ENCODE results near the gene NCBP1. TPM values are rescaled to one million over a fixed set of nuclear protein-coding genes. Genes with fewer than 3 reads are reported as not detected.
A peak's percentile ranks its signal among the peaks of the same experiment; 100 is the strongest.

Gene NCBP1
- total RNA-seq, 1 experiment from 2014 or later: 59.7 TPM

GRCh38 chr9:97703437-97704344 lies 70.1 kb downstream of the NCBP1 start:
- ChIA-PET POLR2A (no interaction called here), CTCF (no interaction called here)
- Mint-ChIP-seq H3K4me3 (ENCODE audit: unreplicated experiment) (peak overlapping the region; percentile 16), H3K27me3 (ENCODE audit: insufficient read depth, unreplicated experiment) (no peaks in the 10 kb centered on the region), H3K36me3 (ENCODE audit: insufficient read depth, unreplicated experiment) (no peaks in the 10 kb centered on the region), H3K27ac (ENCODE audit: unreplicated experiment) (peak overlapping the region; percentile 81), H3K4me1 (ENCODE audit: low read depth, unreplicated experiment) (peaks cover 23% of the 10 kb centered on the region), H3K9me3 (ENCODE audit: unreplicated experiment) (no peaks in the 10 kb centered on the region)
- DNase-seq: peak in 1 of 2 experiments; percentile 23
- no peaks in the 10 kb centered on the region for H3K27me3 ChIP-seq (replicated peaks; ENCODE audit: control insufficient read depth, insufficient read depth, low read length)
- TF ChIP-seq CTCF (IDR thresholded peaks at IDR 0.05; ENCODE audit: insufficient read depth in 1 of 2, low read depth in 1 of 2, low read length in 1 of 2, severe bottlenecking in 1 of 2, unreplicated experiment in 1 of 2): no peak
- no TSS peak for BruUV-seq (replicated peaks)
- intact Hi-C loops (cut with micrococcal nuclease; ENCODE audit: unreplicated experiment): no loop called here
- H3K4me3 ChIP-seq (ENCODE audit: low read depth, low read length): no peak overlapping the region
- H3K9me3 ChIP-seq: no peaks in the 10 kb centered on the region
- no peaks in the 10 kb centered on the region for H3K36me3 ChIP-seq (ENCODE audit: control insufficient read depth, insufficient read depth, low read length)
- peaks cover 21% of the 10 kb centered on the region for H3K4me1 ChIP-seq

- no peak overlapping the region for H3K4me3 ChIP-seq (ENCODE audit: low read depth, low read length)
- peaks cover 20% of the 10 kb centered on the region for H3K4me1 Mint-ChIP-seq (ENCODE audit: low read depth, unreplicated experiment)
Observed at GRCh38 chr9:97704345-97704677, 70.7 kb downstream of the NCBP1 start.

GRCh38 chr9:97704851-97705250 lies 71.2 kb downstream of the NCBP1 start:
- no peaks in the 10 kb centered on the region for H3K9me3 ChIP-seq
- Mint-ChIP-seq H3K4me1 (ENCODE audit: low read depth, unreplicated experiment) (peaks cover 15% of the 10 kb centered on the region), H3K36me3 (ENCODE audit: insufficient read depth, unreplicated experiment) (no peaks in the 10 kb centered on the region), H3K9me3 (ENCODE audit: unreplicated experiment) (no peaks in the 10 kb centered on the region), H3K27me3 (ENCODE audit: insufficient read depth, unreplicated experiment) (no peaks in the 10 kb centered on the region), H3K27ac (ENCODE audit: unreplicated experiment) (peak overlapping the region; percentile 81), H3K4me3 (ENCODE audit: unreplicated experiment) (no peak overlapping the region)
- intact Hi-C loops (cut with micrococcal nuclease; ENCODE audit: unreplicated experiment): no loop called here
- H3K4me3 ChIP-seq (ENCODE audit: low read depth, low read length): no peak overlapping the region
- H3K4me1 ChIP-seq: peaks cover 21% of the 10 kb centered on the region
- H3K27me3 ChIP-seq (replicated peaks; ENCODE audit: control insufficient read depth, insufficient read depth, low read length): no peaks in the 10 kb centered on the region
- DNase-seq: no peak
- no peak for TF ChIP-seq CTCF (IDR thresholded peaks at IDR 0.05; ENCODE audit: insufficient read depth in 1 of 2, low read depth in 1 of 2, low read length in 1 of 2, severe bottlenecking in 1 of 2, unreplicated experiment in 1 of 2)
- ChIA-PET CTCF (interaction anchor here (0.9 kb wide), 1 partner anchor 77 kb away, joined by 4 read pairs; no protein-coding TSS in a partner anchor), POLR2A (no interaction called here)
- no peaks in the 10 kb centered on the region for H3K36me3 ChIP-seq (ENCODE audit: control insufficient read depth, insufficient read depth, low read length)
- BruUV-seq (replicated peaks): no TSS peak

More at GRCh38 chr9:97704345-97704677, 70.7 kb downstream of the NCBP1 start:
- no peak overlapping the region for H3K4me3 Mint-ChIP-seq (ENCODE audit: unreplicated experiment)
- no peaks in the 10 kb centered on the region for H3K27me3 ChIP-seq (replicated peaks; ENCODE audit: control insufficient read depth, insufficient read depth, low read length)
- H3K4me1 ChIP-seq: peaks cover 21% of the 10 kb centered on the region
- no peaks in the 10 kb centered on the region for H3K36me3 Mint-ChIP-seq (ENCODE audit: insufficient read depth, unreplicated experiment)
- peak overlapping the region; percentile 81 for H3K27ac Mint-ChIP-seq (ENCODE audit: unreplicated experiment)
- H3K36me3 ChIP-seq (ENCODE audit: control insufficient read depth, insufficient read depth, low read length): no peaks in the 10 kb centered on the region
- no peaks in the 10 kb centered on the region for H3K27me3 Mint-ChIP-seq (ENCODE audit: insufficient read depth, unreplicated experiment)
- CTCF ChIA-PET: no interaction called here
- no peaks in the 10 kb centered on the region for H3K9me3 ChIP-seq
- intact Hi-C loops (cut with micrococcal nuclease; ENCODE audit: unreplicated experiment): no loop called here
- BruUV-seq (replicated peaks): no TSS peak
- DNase-seq: no peak
- H3K9me3 Mint-ChIP-seq (ENCODE audit: unreplicated experiment): no peaks in the 10 kb centered on the region
- POLR2A ChIA-PET: no interaction called here
- no peak for TF ChIP-seq CTCF (IDR thresholded peaks at IDR 0.05; ENCODE audit: insufficient read depth in 1 of 2, low read depth in 1 of 2, low read length in 1 of 2, severe bottlenecking in 1 of 2, unreplicated experiment in 1 of 2)

All from Caco-2 (cell line).